ENCODE measurements around the gene SLAMF1.

The SLAMF1 gene

GRCh38 chr1:160625321-160625720 is 21.5 kb downstream of the SLAMF1 start:
- no peak for DNase-seq (ENCODE audit: low spot score)

- no peak for DNase-seq (ENCODE audit: low spot score)
These were observed 22.4 kb downstream of the SLAMF1 start for GRCh38 chr1:160624464-160624863.

- DNase-seq (ENCODE audit: low spot score), result no peak
These were observed 23.0 kb downstream of the SLAMF1 start for GRCh38 chr1:160623862-160624261.

GRCh38 chr1:160623227-160623633 is 23.6 kb downstream of the SLAMF1 start:
- DNase-seq (ENCODE audit: low spot score), result no peak

GRCh38 chr1:160622501-160623226 is 24.2 kb downstream of the SLAMF1 start:
- no peak for DNase-seq (ENCODE audit: low spot score)

- DNase-seq (ENCODE audit: low spot score), result no peak
These were observed 25.0 kb downstream of the SLAMF1 start for GRCh38 chr1:160621633-160622413.

GRCh38 chr1:160620942-160621632 is 25.8 kb downstream of the SLAMF1 start:
- no peak for DNase-seq (ENCODE audit: low spot score)

GRCh38 chr1:160619742-160620277 is 27.0 kb downstream of the SLAMF1 start:
- DNase-seq (ENCODE audit: low spot score), result no peak

- DNase-seq (ENCODE audit: low spot score), result peak; percentile 18
These were observed 28.0 kb downstream of the SLAMF1 start for GRCh38 chr1:160618763-160619274.

GRCh38 chr1:160618327-160618726 is 28.5 kb downstream of the SLAMF1 start:
- no peak for DNase-seq (ENCODE audit: low spot score)

- no peak for DNase-seq (ENCODE audit: low spot score)
These were observed 31.2 kb downstream of the SLAMF1 start for GRCh38 chr1:160615660-160616059.

- no peak for DNase-seq (ENCODE audit: low spot score)
These were observed 32.4 kb downstream of the SLAMF1 start for GRCh38 chr1:160614410-160614809.

- no peak for DNase-seq (ENCODE audit: low spot score)
These were observed 34.1 kb downstream of the SLAMF1 start for GRCh38 chr1:160612613-160613218.

- no peak for DNase-seq (ENCODE audit: low spot score)
These were observed 36.1 kb downstream of the SLAMF1 start for GRCh38 chr1:160610569-160611242.

GRCh38 chr1:160608941-160609340 is 37.9 kb downstream of the SLAMF1 start:
- no peak for DNase-seq (ENCODE audit: low spot score)

- no peak for DNase-seq (ENCODE audit: low spot score)
These were observed 38.3 kb downstream of the SLAMF1 start for GRCh38 chr1:160608514-160608913.

- no peak for DNase-seq (ENCODE audit: low spot score)
These were observed 38.8 kb downstream of the SLAMF1 start for GRCh38 chr1:160608057-160608456.

GRCh38 chr1:160607672-160608032 is 39.2 kb downstream of the SLAMF1 start:
- DNase-seq (ENCODE audit: low spot score), result no peak

- DNase-seq (ENCODE audit: low spot score), result peak; percentile 44
These were observed 39.7 kb downstream of the SLAMF1 start for GRCh38 chr1:160607011-160607671.

- DNase-seq (ENCODE audit: low spot score), result no peak
These were observed 40.2 kb downstream of the SLAMF1 start for GRCh38 chr1:160606611-160607010.
